ENCODE measurements around the gene SNUPN. TPM values are rescaled to one million over a fixed set of nuclear protein-coding genes. Genes with fewer than 3 reads are reported as not detected.

The SNUPN gene
- total and polyA plus RNA-seq, 4 donors: 19.1 to 24.6 (median 21.1) TPM

GRCh38 chr15:75659928-75660645 is 34.6 kb upstream of the SNUPN start:
- WGBS, 2 donors: 81 to 90% methylated on average over 17 of the region's 17 CpGs
- Histone ChIP-seq H3K9ac (ENCODE audit: insufficient read depth in 1 of 2, low read length in 2 of 2) (no peak overlapping the region), H3K36me3 (ENCODE audit: control insufficient read depth in 4 of 4, insufficient read depth in 4 of 4, low read length in 4 of 4) (peaks cover 0 to 34% (median 9%) of the 10 kb centered on the region in 4 donors), H3K27ac (ENCODE audit: low read depth in 1 of 2, low read length in 1 of 2) (peak overlapping the region in 1 of 2 donors; percentile 79), H3K4me1 (ENCODE audit: control insufficient read depth in 5 of 5, insufficient read depth in 5 of 5, low read length in 5 of 5) (peaks cover 0 to 29% (median 11%) of the 10 kb centered on the region in 5 donors), H3K27me3 (ENCODE audit: control insufficient read depth in 3 of 3, insufficient read depth in 3 of 3, low read length in 2 of 3) (no peaks in the 10 kb centered on the region), H3K4me3 (no peak overlapping the region), H3K9me3 (ENCODE audit: control insufficient read depth in 4 of 4, insufficient read depth in 3 of 4, low read length in 3 of 4) (no peaks in the 10 kb centered on the region)
- no peak for ATAC-seq (ENCODE audit: insufficient read depth, low FRiP score)
- DNase-seq: no peak
- no peak for TF ChIP-seq CTCF (IDR thresholded peaks at IDR 0.05; ENCODE audit: control extremely low read depth, extremely low read depth)

GRCh38 chr15:75659141-75659771 is 33.7 kb upstream of the SNUPN start:
- Histone ChIP-seq H3K9me3 (ENCODE audit: control insufficient read depth in 4 of 4, insufficient read depth in 3 of 4, low read length in 3 of 4) (no peaks in the 10 kb centered on the region), H3K4me3 (no peak overlapping the region), H3K4me1 (ENCODE audit: control insufficient read depth in 5 of 5, insufficient read depth in 5 of 5, low read length in 5 of 5) (peaks cover 0 to 34% (median 11%) of the 10 kb centered on the region in 5 donors), H3K9ac (ENCODE audit: insufficient read depth in 1 of 2, low read length in 2 of 2) (no peak overlapping the region), H3K36me3 (ENCODE audit: control insufficient read depth in 4 of 4, insufficient read depth in 4 of 4, low read length in 4 of 4) (peaks cover 0 to 34% (median 9%) of the 10 kb centered on the region in 4 donors), H3K27me3 (ENCODE audit: control insufficient read depth in 3 of 3, insufficient read depth in 3 of 3, low read length in 2 of 3) (no peaks in the 10 kb centered on the region), H3K27ac (ENCODE audit: low read depth in 1 of 2, low read length in 1 of 2) (peak overlapping the region in 1 of 2 donors; percentile 79)
- no peak for TF ChIP-seq CTCF (IDR thresholded peaks at IDR 0.05; ENCODE audit: control extremely low read depth, extremely low read depth)
- ATAC-seq (ENCODE audit: insufficient read depth, low FRiP score): no peak
- 78 to 92% methylated on average over 9 of the region's 9 CpGs for WGBS, 2 donors
- DNase-seq: no peak

GRCh38 chr15:75656813-75657212 is 31.3 kb upstream of the SNUPN start:
- Histone ChIP-seq H3K9me3 (ENCODE audit: control insufficient read depth in 4 of 4, insufficient read depth in 3 of 4, low read length in 3 of 4) (no peaks in the 10 kb centered on the region), H3K27me3 (ENCODE audit: control insufficient read depth in 3 of 3, insufficient read depth in 3 of 3, low read length in 2 of 3) (no peaks in the 10 kb centered on the region), H3K4me3 (no peak overlapping the region), H3K27ac (ENCODE audit: low read depth in 1 of 2, low read length in 1 of 2) (no peak overlapping the region), H3K36me3 (ENCODE audit: control insufficient read depth in 4 of 4, insufficient read depth in 4 of 4, low read length in 4 of 4) (peaks cover 0 to 32% (median 12%) of the 10 kb centered on the region in 4 donors), H3K9ac (ENCODE audit: insufficient read depth in 1 of 2, low read length in 2 of 2) (no peak overlapping the region), H3K4me1 (ENCODE audit: control insufficient read depth in 5 of 5, insufficient read depth in 5 of 5, low read length in 5 of 5) (peaks cover 0 to 39% (median 21%) of the 10 kb centered on the region in 5 donors)
- TF ChIP-seq CTCF (IDR thresholded peaks at IDR 0.05; ENCODE audit: control extremely low read depth, extremely low read depth): no peak
- ATAC-seq (ENCODE audit: insufficient read depth, low FRiP score) (no peak), DNase-seq (no peak)
- WGBS, 2 donors: 95 to 98% methylated on average over 22 of the region's 22 CpGs
